ENCODE data around the gene GLIS1. TPM values are rescaled to one million over a fixed set of nuclear protein-coding genes. Genes with fewer than 3 reads are reported as not detected.

Gene GLIS1
- total and polyA plus RNA-seq, 2 donors (not counting 3 experiments of a cell fraction or from before 2014, with no cell fraction given) = not detected

- H3K4me3 ChIP-seq (replicated peaks in 1 of 3; ENCODE audit: insufficient read depth in 1 of 3, low read depth in 1 of 3, low read length in 3 of 3) = no peak overlapping the region
- no peak overlapping the region for H3K9ac ChIP-seq (replicated peaks; ENCODE audit: extremely low read depth, insufficient read depth, low read length)
- H3K4me1 ChIP-seq (ENCODE audit: control insufficient read depth, extremely low read depth, insufficient read depth, low read length) = no peaks in the 10 kb centered on the region
- no peak for DNase-seq (ENCODE audit: low read depth, low spot score)
- no peaks in the 10 kb centered on the region for H3K9me1 ChIP-seq (replicated peaks; ENCODE audit: control insufficient read depth, extremely low read depth, insufficient read depth, low read length)
- no peak overlapping the region for H2AFZ ChIP-seq (ENCODE audit: low read depth, low read length)
- POLR2A ChIA-PET = interaction anchor here (0.6 kb wide), 1 partner anchor 360 kb away, joined by 3 read pairs; no protein-coding TSS in a partner anchor
- no peaks in the 10 kb centered on the region for H3K79me2 ChIP-seq (ENCODE audit: control insufficient read depth, insufficient read depth, low read length)
- FAIRE-seq = no peak
- no peak overlapping the region for H3K4me2 ChIP-seq (ENCODE audit: insufficient read depth, low read length)
- intact Hi-C loops (cut with micrococcal nuclease) (no loop called here), dilution Hi-C loops (cut with MboI; ENCODE audit: extremely low pct_ligation_motif_present, low sequenced_read_pairs) (no loop called here)
- no peak overlapping the region for H3K27ac ChIP-seq (ENCODE audit: insufficient read depth, low read depth, low read length)
- CTCF ChIA-PET = interaction anchor here (1.6 to 2.6 kb wide), 2 partner anchors 10 to 19 kb away, joined by 3 to 6 read pairs; no protein-coding TSS in a partner anchor
- H3K36me3 ChIP-seq (ENCODE audit: control insufficient read depth in 2 of 2, extremely low read depth in 1 of 2, insufficient read depth in 2 of 2, low read length in 2 of 2) = no peaks in the 10 kb centered on the region
- H3K27me3 ChIP-seq (ENCODE audit: control insufficient read depth in 2 of 2, insufficient read depth in 2 of 2, low read length in 2 of 2) = no peaks in the 10 kb centered on the region
- no peaks in the 10 kb centered on the region for H3K9me3 ChIP-seq (replicated peaks; ENCODE audit: control insufficient read depth, insufficient read depth, low read length)
- H4K20me1 ChIP-seq (replicated peaks; ENCODE audit: control insufficient read depth, extremely low read depth, insufficient read depth, low read length) = no peaks in the 10 kb centered on the region
- no TSS peak for BruUV-seq (replicated peaks)
- no peak for TF ChIP-seq EZH2 (IDR thresholded peaks at IDR 0.05; ENCODE audit: borderline replicate concordance, low read depth, low read length, severe bottlenecking)
- no peak for TF ChIP-seq MYC (IDR thresholded peaks at IDR 0.05; ENCODE audit: low read depth, low read length)
- no peak for TF ChIP-seq POLR2A (IDR thresholded peaks at IDR 0.05; ENCODE audit: low read depth, low read length)
Observed at GRCh38 chr1:53696571-53696970, 42.4 kb downstream of the GLIS1 start.

- H3K4me2 ChIP-seq (ENCODE audit: insufficient read depth, low read length) = no peak overlapping the region
- DNase-seq (ENCODE audit: low read depth, low spot score) (no peak), FAIRE-seq (no peak)
- dilution Hi-C loops (cut with MboI; ENCODE audit: extremely low pct_ligation_motif_present, low sequenced_read_pairs) = no loop called here
- CTCF ChIA-PET = interaction anchor here (1.6 to 2.6 kb wide), 2 partner anchors 10 to 20 kb away, joined by 3 to 6 read pairs; no protein-coding TSS in a partner anchor
- POLR2A ChIA-PET = no interaction called here
- BruUV-seq (replicated peaks) = no TSS peak
- no peaks in the 10 kb centered on the region for H3K79me2 ChIP-seq (ENCODE audit: control insufficient read depth, insufficient read depth, low read length)
- H3K4me1 ChIP-seq (ENCODE audit: control insufficient read depth, extremely low read depth, insufficient read depth, low read length) = no peaks in the 10 kb centered on the region
- intact Hi-C loops (cut with micrococcal nuclease) = no loop called here
- H3K27ac ChIP-seq (ENCODE audit: insufficient read depth, low read depth, low read length) = no peak overlapping the region
- H3K9me1 ChIP-seq (replicated peaks; ENCODE audit: control insufficient read depth, extremely low read depth, insufficient read depth, low read length) = no peaks in the 10 kb centered on the region
- no peaks in the 10 kb centered on the region for H3K36me3 ChIP-seq (ENCODE audit: control insufficient read depth in 2 of 2, extremely low read depth in 1 of 2, insufficient read depth in 2 of 2, low read length in 2 of 2)
- no peak overlapping the region for H3K4me3 ChIP-seq (replicated peaks in 1 of 3; ENCODE audit: insufficient read depth in 1 of 3, low read depth in 1 of 3, low read length in 3 of 3)
- TF ChIP-seq FOS (IDR thresholded peaks at IDR 0.05; ENCODE audit: borderline replicate concordance, insufficient read depth, low read length) = no peak
- no peaks in the 10 kb centered on the region for H4K20me1 ChIP-seq (replicated peaks; ENCODE audit: control insufficient read depth, extremely low read depth, insufficient read depth, low read length)
- H3K27me3 ChIP-seq (ENCODE audit: control insufficient read depth in 2 of 2, insufficient read depth in 2 of 2, low read length in 2 of 2) = no peaks in the 10 kb centered on the region
- no peak overlapping the region for H3K9ac ChIP-seq (replicated peaks; ENCODE audit: extremely low read depth, insufficient read depth, low read length)
- no peak overlapping the region for H2AFZ ChIP-seq (ENCODE audit: low read depth, low read length)
- no peaks in the 10 kb centered on the region for H3K9me3 ChIP-seq (replicated peaks; ENCODE audit: control insufficient read depth, insufficient read depth, low read length)
Observed at GRCh38 chr1:53696051-53696450, 42.9 kb downstream of the GLIS1 start.
